ENCODE results near the gene GALR2.

GALR2 gene

GRCh38 chr17:76094046-76094445 lies 19.5 kb downstream of the GALR2 start:
- DNase-seq (ENCODE audit: low read depth in 2 of 2), result no peak

GRCh38 chr17:76095943-76096342 lies 21.4 kb downstream of the GALR2 start:
- no peak for DNase-seq (ENCODE audit: low read depth in 2 of 2)

GRCh38 chr17:76097716-76098295 lies 23.2 kb downstream of the GALR2 start:
- no peak for DNase-seq (ENCODE audit: low read depth in 2 of 2)

DNA sequence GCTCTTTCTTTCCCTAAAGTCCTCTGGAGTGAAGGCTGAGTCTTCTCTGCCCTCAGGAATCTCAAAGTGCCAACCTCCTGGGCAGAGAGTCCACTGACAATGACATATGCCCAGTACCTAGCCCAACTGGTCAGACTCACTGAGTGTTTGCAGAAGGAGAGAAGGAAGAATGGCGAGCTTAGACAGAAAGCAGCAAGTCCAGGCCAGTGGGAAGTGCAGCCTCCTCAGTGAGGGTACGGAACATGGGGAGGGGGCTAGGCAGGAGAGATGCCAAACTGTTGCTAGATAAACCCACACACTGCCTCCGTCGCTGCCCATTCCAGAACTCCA lies 28.3 kb downstream of the GALR2 start:
- no peak for DNase-seq (ENCODE audit: low read depth in 2 of 2)

DNA sequence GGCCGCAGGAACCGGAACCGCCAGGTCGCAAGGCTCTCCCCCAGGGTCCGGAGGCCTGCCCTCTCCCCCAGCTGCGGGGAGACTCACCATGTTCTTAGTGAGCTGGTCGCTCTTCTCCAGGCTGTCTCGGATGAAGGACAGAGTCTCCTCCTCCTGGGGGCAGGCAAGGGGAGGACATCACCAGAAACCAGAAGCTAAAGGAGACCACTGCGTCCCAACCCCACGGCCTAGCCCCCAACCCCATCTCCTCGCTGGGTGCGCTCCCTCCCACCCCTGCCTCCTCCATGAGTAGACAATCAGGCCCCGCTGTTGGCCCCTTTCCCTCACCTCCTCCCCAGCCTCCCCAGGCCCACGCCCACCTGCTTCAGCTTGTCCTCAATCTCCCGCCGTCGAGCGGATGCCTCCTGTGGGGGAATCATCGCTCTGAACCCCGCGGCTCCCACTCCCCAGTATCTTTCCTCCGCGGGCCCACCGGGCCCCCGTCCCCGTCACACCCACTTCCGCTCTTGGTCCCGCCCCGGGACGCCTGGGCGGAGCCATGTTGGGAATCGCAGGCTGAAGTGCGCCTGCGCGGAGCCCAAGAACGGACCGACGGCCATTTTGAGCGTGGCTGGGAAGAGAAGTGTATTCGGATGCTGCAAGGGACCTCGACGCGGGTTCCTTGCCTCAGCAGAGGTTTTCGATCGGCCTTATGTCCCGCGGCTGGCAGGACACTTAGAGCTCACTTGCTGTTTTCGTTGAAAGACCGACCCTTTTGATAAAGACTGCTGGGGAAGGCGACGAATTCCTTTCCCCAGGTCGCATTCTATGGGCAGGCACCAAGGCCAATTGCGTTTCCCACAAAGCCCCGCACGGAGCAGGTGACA lies 28.9 kb downstream of the GALR2 start, which contains the start of gene EXOC7:
TSS of gene EXOC7 (minus strand) at position 514 of the 866 bp plus-strand sequence. CDS start at position 419, 95 bp downstream.
- DNase-seq (ENCODE audit: low read depth in 2 of 2), result peak; percentile 79 to 82

GRCh38 chr17:76104140-76104895 lies 29.7 kb downstream of the GALR2 start:
- no peak for DNase-seq (ENCODE audit: low read depth in 2 of 2)

DNA sequence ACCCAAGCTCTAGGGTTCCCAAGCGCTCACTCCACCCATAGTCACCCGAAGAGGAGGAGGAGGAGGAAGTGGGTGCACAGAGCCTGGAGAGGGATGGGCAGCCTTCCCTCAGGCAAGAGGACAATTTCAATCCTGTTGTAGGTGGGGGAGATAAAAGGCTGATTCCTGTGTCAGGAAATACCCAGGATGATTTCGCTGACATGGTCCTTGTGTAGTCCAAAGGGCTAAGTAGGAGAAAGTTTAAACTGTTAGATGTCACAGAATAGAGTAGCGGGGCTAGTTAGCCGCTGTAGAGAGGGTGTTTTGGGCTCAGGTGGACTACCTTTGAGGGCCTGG lies 30.3 kb downstream of the GALR2 start:
- no peak for DNase-seq (ENCODE audit: low read depth in 2 of 2)

DNA sequence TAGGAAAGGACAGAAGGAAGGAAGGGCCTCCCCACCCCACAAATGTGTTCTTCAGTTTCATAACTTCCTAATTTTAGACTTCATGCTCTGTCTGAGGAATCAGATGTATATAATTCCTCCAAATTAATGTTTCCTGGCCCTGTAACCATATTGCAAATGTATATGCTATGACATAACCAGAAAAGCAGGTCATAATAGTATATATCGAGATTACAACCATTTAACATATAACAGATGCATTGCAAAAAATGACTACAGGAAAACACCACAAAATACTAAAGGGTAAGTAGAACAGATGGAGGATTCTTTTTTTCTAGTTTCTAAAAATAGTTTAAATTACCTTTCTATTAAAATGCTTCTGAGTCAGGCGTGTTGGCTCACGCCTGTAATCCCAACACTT lies 32.1 kb downstream of the GALR2 start:
- peak; percentile 61 to 62 for DNase-seq (ENCODE audit: low read depth in 2 of 2)

- no peak for DNase-seq (ENCODE audit: low read depth in 2 of 2)
These were observed 32.9 kb downstream of the GALR2 start for GRCh38 chr17:76107509-76107908.

DNA sequence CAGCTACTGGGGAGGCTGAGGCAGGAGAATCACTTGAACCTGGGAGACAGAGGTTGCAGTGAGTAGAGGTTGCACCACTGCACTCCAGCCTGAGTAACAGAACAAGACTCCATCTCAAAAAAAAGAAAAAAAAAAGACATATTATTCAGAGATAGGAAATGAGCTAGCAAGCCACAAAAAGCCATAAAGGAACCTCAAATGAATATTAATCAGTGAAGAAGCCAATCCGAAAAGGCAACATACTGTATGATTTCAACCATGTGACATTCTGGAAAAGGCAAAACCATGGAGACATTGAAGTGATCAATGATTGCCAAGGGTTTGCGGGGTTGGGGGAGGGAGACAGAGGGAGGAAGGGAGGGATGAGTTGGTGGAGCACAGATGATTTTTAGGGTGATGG lies 37.4 kb downstream of the GALR2 start:
- no peak for DNase-seq (ENCODE audit: low read depth in 2 of 2)

- DNase-seq (ENCODE audit: low read depth in 2 of 2), result no peak
These were observed 40.7 kb downstream of the GALR2 start for GRCh38 chr17:76115138-76115754.

GRCh38 chr17:76119409-76120371 lies 45.1 kb downstream of the GALR2 start:
- DNase-seq (ENCODE audit: low read depth in 2 of 2), result no peak

GRCh38 chr17:76120658-76121008 lies 46.1 kb downstream of the GALR2 start:
- DNase-seq (ENCODE audit: low read depth in 2 of 2), result no peak

DNA sequence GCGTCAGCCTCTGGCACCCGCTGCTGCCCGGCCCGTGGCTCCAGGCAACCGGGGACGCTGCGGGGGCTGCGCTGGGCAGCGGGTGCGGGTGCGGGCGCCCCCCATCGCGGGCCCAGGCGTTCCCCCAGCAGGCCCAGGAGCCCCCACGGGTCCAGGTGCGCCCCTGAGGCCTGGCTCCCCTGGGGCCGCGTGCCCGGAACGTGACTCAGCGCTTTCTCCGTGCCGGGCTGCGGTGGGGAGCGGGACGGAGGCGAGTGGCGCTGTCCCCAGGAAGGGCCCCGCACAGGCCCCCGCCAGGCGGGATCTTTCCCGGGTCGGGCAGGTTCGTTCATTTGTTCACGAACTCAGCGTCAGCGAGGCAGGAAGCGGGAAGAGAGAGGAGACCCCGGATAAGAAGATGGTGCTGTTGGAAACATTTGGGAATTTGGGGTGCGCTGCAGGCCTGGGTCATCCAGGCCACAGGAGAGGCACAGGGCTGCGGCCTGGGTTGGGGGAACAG lies 47.4 kb downstream of the GALR2 start:
- DNase-seq (ENCODE audit: low read depth in 2 of 2), result no peak

DNA sequence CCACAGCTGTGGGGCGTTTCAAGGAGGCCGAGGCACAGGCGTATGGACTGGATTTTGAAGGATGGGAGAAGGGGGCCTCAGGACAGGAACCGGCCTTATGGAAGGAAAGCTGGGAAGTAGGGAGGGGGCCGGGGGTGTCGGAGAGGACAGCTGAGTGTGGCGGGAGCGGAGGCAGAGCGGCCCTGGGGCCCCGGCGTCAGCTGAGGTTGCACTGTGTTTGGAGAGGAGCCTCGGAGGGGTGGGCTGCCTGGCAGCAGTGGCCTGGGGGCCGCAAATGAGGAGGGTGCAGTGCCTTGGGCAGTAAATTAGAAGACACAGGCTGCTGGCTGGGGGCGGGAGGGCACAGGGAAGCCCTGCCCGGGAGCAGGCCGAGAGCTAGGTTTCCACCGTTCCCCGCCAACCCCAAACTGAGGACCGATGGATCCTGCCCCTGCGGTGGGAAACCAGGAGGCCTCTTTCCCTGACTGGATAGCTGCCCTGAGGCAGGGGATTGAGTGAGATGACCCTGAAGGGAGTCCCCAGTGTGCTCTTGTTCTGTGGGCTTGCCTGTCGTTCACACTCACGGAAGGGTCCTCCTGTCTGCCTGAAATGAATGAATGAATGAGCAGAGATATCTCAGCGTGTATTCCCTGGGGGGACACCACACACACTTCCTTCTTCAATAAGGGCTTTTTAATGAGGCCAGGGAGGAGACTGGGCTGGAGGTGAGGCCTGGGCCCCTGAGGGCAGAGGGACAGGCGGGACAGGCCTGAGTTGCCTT lies 48.0 kb downstream of the GALR2 start:
- DNase-seq (ENCODE audit: low read depth in 2 of 2), result no peak

DNA sequence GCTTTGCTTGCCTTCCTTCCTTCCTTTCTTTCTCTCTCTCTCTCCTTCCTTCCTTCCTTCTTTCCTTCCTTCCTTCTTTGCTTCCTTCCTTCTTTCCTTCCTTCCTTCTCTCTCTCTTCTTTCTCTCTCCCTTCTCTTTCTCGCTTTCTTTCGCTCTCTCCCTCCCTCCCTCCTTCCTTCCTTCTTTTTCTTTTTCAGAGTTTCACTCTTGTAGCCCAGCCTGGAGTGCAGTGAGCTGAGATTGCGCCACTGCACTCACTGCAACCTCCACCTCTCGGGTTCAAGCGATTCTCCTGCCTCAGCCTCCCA lies 48.6 kb downstream of the GALR2 start:
- DNase-seq (ENCODE audit: low read depth in 2 of 2), result no peak

DNA sequence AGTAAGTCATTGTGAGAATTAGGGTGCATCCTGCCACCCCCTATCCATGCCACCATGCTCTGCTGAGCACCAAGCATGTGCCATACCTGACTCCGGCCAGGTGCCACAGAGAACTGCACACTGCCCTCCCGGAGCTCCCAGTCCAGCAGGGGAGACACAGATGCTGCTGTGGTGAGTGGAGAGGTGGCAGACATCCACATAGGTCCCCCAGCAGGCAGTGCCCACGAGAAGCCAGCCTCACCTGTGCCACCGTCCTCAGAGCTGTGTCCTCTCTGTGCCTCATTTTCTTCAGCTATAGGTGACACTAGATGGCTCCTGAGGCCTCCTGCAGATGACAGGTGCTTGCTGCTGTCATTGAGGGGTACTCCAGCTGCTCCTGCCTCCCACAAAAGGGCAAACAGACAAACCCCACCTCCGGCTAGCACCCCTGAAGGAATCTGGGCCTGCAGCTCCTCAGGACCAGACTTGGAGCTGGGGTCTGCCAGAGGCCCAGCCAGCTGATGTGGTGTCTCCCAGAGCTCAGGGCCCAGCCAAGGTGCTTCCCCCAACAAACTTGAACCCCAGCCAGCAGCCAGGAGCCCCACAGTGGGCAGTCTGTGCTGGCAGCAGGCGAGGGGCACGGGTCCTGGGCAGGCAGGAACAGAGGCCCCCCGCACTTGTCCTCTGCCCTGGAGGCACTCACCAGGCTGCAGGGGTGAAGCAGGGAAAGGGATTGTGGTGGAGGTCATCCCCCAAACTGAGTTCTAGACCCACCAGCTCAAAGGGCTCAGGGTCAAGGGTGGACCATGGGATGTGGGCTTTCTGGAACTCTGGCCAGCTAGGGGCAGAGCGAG lies 49.4 kb downstream of the GALR2 start:
- no peak for DNase-seq (ENCODE audit: low read depth in 2 of 2)

DNA sequence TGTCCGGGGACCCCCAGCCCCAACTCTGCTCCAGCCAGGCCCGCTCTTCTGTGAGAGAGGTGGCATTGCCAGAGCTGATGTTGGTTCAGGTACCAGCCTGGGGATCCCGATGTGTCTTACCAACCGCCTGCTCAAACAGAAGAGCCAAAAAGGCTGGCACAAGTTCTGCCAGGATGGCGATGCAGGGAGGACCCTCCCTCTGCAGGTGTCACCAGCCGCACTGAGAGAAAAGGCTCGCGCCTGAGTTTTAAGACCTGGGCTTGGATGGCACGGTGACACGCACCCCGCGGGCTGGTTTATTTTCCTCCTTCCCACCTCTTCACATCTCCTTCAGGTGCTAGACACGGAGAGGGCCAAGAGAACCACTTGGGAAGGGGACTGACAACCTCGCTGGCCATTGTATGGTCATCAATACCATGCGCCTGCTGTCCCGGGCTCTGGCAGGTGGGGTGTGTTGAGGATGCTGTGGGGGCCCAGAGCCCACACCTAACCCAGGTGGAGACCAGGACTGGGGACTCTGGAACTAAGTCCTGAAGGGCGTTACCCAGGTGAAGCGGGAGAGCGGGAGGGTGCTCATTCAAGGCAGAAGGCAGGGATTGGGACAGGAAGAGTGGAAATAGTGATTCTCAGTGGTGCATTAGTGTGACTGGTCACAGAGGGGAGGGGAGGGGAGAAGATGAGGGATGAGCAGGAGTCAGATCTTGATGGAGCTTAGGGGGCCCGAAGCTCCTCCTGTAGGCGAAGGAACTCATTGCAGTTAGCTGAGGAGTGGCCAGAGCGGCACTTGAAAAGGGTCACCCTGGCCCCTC lies 50.2 kb downstream of the GALR2 start:
- no peak for DNase-seq (ENCODE audit: low read depth in 2 of 2)

GRCh38 chr17:76125391-76125675 lies 50.8 kb downstream of the GALR2 start:
- DNase-seq (ENCODE audit: low read depth in 2 of 2), result no peak

Data from fibroblast of skin of left quadriceps (primary cell).